Measurements from ENCODE around the gene BANF2. TPM values are rescaled to one million over a fixed set of nuclear protein-coding genes. Genes with fewer than 3 reads are reported as not detected.

BANF2 gene
- total and polyA plus RNA-seq, 2 of the 4 experiments (the other 2 are of a cell fraction), result not detected

GRCh38 chr20:17733767-17734304 lies 34.1 kb downstream of the BANF2 start:
- no TSS peak for BruUV-seq (replicated peaks)
- Histone ChIP-seq H2BK5ac (ENCODE audit: low read depth, low read length, poor library complexity, severe bottlenecking) (no peak overlapping the region), H2AK5ac (ENCODE audit: low read depth, low read length) (peak overlapping the region; percentile 20; the same call in 1 of the 2 replicates), H3K9ac (ENCODE audit: low read depth, low read length) (no peak overlapping the region), H3K4me1 (ENCODE audit: control insufficient read depth, insufficient read depth, low read length) (peaks cover 12% of the 10 kb centered on the region), H2BK20ac (ENCODE audit: low read depth, low read length) (no peak overlapping the region), H3K4me2 (ENCODE audit: low read depth, low read length) (no peak overlapping the region), H3K14ac (replicated peaks; ENCODE audit: low read depth, low read length) (0 out of 2 replicates have a peak overlapping the region, but pooled peaks have one; percentile 35), H2AFZ (replicated peaks; ENCODE audit: low read length, poor library complexity) (no peak overlapping the region), H3K56ac (ENCODE audit: extremely low read depth, insufficient read depth, low read length) (no peak overlapping the region), H3K23ac (ENCODE audit: low read depth, low read length) (no peak overlapping the region), H3K27me3 (ENCODE audit: control insufficient read depth, insufficient read depth, low read length) (0 out of 2 replicates have a peak, but pooled peaks cover 4% of the 10 kb centered on the region), H3K4me3 (ENCODE audit: insufficient read depth, low read depth, low read length) (no peak overlapping the region), H3K36me3 (ENCODE audit: control insufficient read depth, insufficient read depth, low read length) (no peaks in the 10 kb centered on the region), H3K9me1 (ENCODE audit: insufficient read depth, low read length) (peaks cover 3% of the 10 kb centered on the region; the same call in 1 of the 2 replicates), H3K4ac (ENCODE audit: low read depth, low read length) (no peak overlapping the region), H3K9me3 (ENCODE audit: control insufficient read depth, insufficient read depth, low read length) (peaks cover 8% of the 10 kb centered on the region), H3K27ac (ENCODE audit: insufficient read depth, low read length) (no peak overlapping the region), H2BK15ac (ENCODE audit: low read depth, low read length) (no peak overlapping the region), H4K8ac (ENCODE audit: low read depth in 2 of 2, low read length in 2 of 2) (no peak overlapping the region), H4K5ac (ENCODE audit: low read depth, low read length) (no peak overlapping the region), H4K91ac (ENCODE audit: insufficient read depth, low read depth, low read length) (no peak overlapping the region), H2AK9ac (replicated peaks; ENCODE audit: low read depth, low read length, poor library complexity) (no peak overlapping the region), H3K18ac (ENCODE audit: low read depth, low read length) (no peak overlapping the region), H2BK120ac (ENCODE audit: low read depth, low read length) (no peak overlapping the region), H4K20me1 (ENCODE audit: insufficient read depth, low read length) (no peaks in the 10 kb centered on the region), H3K79me1 (ENCODE audit: low read depth in 1 of 2, low read length in 2 of 2) (no peaks in the 10 kb centered on the region)
- dilution Hi-C loops (cut with HindIII; ENCODE audit: low sequenced_read_pairs, unreplicated experiment), result no loop called here
- DNase-seq (no peak), ATAC-seq (ENCODE audit: low read depth) (no peak)
- intact Hi-C loops (cut with micrococcal nuclease), result no loop called here
- 50% methylated on average over 2 of the region's 4 CpGs; no CpG with 5 or more reads in 1 of the 2 experiments for WGBS, 2 experiments (ENCODE audit: extremely low coverage in 2 of 2, insufficient read length in 1 of 2)
- POLR2A ChIA-PET (ENCODE audit: unreplicated experiment), result interaction anchor here (0.6 kb wide), 1 partner anchor 108 kb away, joined by 3 read pairs; no protein-coding TSS in a partner anchor
- TF ChIP-seq ELK1 (IDR thresholded peaks at IDR 0.05; ENCODE audit: borderline replicate concordance, low read depth, low read length) (no peak), CHD1 (IDR thresholded peaks at IDR 0.05; ENCODE audit: low read depth, low read length) (no peak), SMC3 (IDR thresholded peaks at IDR 0.05; ENCODE audit: low read depth, low read length) (no peak), MAZ (IDR thresholded peaks at IDR 0.05; ENCODE audit: borderline replicate concordance, low read depth, low read length) (no peak), RFX5 (IDR thresholded peaks at IDR 0.05; ENCODE audit: low read depth, low read length) (no peak), BHLHE40 (IDR thresholded peaks at IDR 0.05; ENCODE audit: low read depth, low read length) (no peak), POLR2A (IDR thresholded peaks at IDR 0.05; ENCODE audit: low read depth, low read length) (no peak), FOS (IDR thresholded peaks at IDR 0.05; ENCODE audit: low read depth, low read length) (no peak)
- in situ Hi-C loops (cut with MboI; ENCODE audit: low sequenced_read_pairs), result no loop called here
- CTCF ChIA-PET, result interaction anchor here (0.6 to 0.8 kb wide), 2 partner anchors 52 to 79 kb away, joined by 3 read pairs; partner anchors contain the start of gene RRBP1

Data from IMR-90 (cell line).